Measurements from ENCODE around the gene SFTPD. TPM values are rescaled to one million over a fixed set of nuclear protein-coding genes. Genes with fewer than 3 reads are reported as not detected.

The SFTPD gene
- total and polyA plus RNA-seq, 7 donors: 0.28 to 3.4 (median 1.1) TPM; not detected in 4

DNA sequence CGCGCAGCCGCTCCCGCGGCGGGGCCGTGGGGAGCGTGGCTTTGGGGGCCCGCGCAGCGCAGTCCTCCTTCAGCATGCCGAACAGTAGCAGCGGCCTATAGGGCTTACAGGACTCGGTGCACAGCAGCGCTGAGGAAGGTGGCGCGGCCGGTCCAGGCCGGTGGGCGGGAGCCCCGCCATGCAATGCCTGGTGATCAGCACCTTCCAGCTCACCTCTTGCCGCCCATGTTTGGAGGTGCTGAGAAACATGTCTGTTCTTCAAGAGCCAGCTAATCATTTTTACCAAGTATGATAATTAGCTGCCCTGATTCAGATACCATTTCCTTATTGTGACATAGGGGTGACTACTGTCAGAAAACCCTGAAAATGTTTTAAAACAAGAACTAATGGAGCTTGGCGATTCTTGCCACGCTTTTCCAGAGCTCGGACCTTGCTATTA, 33.5 kb upstream of the SFTPD start:
- WGBS, 2 donors: 8 to 9% methylated on average over 25 of the region's 25 CpGs
- H3K9me3 ChIP-seq: no peaks in the 10 kb centered on the region
- H3K4me3 ChIP-seq: peak overlapping the region in 3 of 4 donors; percentile 48 to 80 (median 71)
- no peak for DNase-seq
- H3K27me3 ChIP-seq: peaks cover 0 to 11% (median 5%) of the 10 kb centered on the region in 3 donors
- H3K27ac ChIP-seq: peak overlapping the region; percentile 22 to 86 (median 80)
- H3K36me3 ChIP-seq: no peaks in the 10 kb centered on the region
- H3K4me1 ChIP-seq: peaks cover 0 to 19% (median 12%) of the 10 kb centered on the region in 4 donors
- intact Hi-C loops (cut with DNase I): no loop called here
- TF ChIP-seq EP300 (IDR thresholded peaks at IDR 0.05) (no peak), POLR2A (IDR thresholded peaks at IDR 0.05) (no peak), CTCF (IDR thresholded peaks at IDR 0.05) (no peak), POLR2AphosphoS5 (IDR thresholded peaks at IDR 0.05) (no peak)

GRCh38 chr10:79981450-79982361, 32.8 kb upstream of the SFTPD start:
- peak; percentile 73 for DNase-seq
- intact Hi-C loops (cut with DNase I): loop anchor here (2.0 kb wide), 1 partner anchor 97 kb away; the partner anchor contains the start of gene TMEM254
- peak overlapping the region; percentile 22 to 86 (median 80) for H3K27ac ChIP-seq
- peaks cover 0 to 19% (median 12%) of the 10 kb centered on the region in 4 donors for H3K4me1 ChIP-seq
- peaks cover 0 to 11% (median 5%) of the 10 kb centered on the region in 3 donors for H3K27me3 ChIP-seq
- peaks cover 0 to 4% (median 0%) of the 10 kb centered on the region in 4 donors for H3K9me3 ChIP-seq
- no peaks in the 10 kb centered on the region for H3K36me3 ChIP-seq
- WGBS, 2 donors: 1% methylated on average over 89 of the region's 89 CpGs
- H3K4me3 ChIP-seq: peak overlapping the region; percentile 45 to 80 (median 60)
- TF ChIP-seq POLR2A (IDR thresholded peaks at IDR 0.05): no peak
- TF ChIP-seq CTCF (IDR thresholded peaks at IDR 0.05): no peak
- no peak for TF ChIP-seq POLR2AphosphoS5 (IDR thresholded peaks at IDR 0.05)
- no peak for TF ChIP-seq EP300 (IDR thresholded peaks at IDR 0.05)

- peak overlapping the region in 1 of 4 donors; percentile 86 for H3K27ac ChIP-seq
- no peak for TF ChIP-seq CTCF (IDR thresholded peaks at IDR 0.05)
- no peak for TF ChIP-seq POLR2AphosphoS5 (IDR thresholded peaks at IDR 0.05)
- TF ChIP-seq EP300 (IDR thresholded peaks at IDR 0.05): no peak
- TF ChIP-seq POLR2A (IDR thresholded peaks at IDR 0.05): no peak
- 93% methylated on average over 3 of the region's 3 CpGs for whole genome bisulfite sequencing, 2 donors
Measured at GRCh38 chr10:79980711-79981110, 31.8 kb upstream of the SFTPD start.

DNA sequence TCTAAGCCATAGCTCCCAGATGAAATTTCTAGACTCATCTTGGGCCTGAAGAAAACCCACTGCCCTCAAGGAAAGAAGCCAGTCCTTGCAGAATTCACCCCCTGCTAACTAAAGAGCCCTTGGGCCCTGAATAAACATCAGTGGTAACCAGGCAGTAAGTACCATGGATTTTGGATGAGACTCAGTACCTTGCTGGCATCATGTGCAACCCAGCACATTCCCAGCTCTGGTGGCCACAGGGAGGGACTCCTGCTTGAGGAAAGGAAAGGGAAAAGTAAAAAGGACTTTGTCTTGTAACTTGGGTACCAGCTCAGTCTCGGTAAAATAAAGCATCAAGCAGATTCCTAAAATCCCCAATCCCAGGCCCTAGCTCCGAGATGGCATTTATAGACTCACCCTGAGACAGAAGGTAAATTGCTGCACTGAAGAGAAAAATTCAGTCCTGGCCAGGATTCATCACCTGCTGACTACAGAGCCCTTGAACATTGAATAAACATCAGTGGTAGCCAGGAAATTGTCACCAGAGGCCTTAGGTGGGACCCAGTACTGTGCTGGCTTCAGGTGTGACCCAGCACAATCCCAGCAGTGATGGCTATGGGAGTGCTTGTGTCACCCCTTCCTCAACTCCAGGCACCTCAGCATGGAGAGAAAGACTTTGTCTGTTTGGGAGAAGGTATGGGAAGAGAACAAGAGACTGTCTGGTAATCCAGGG, 31.2 kb upstream of the SFTPD start:
- TF ChIP-seq POLR2AphosphoS5 (IDR thresholded peaks at IDR 0.05) (no peak), POLR2A (IDR thresholded peaks at IDR 0.05) (no peak), EP300 (IDR thresholded peaks at IDR 0.05) (no peak), CTCF (IDR thresholded peaks at IDR 0.05) (no peak)
- whole genome bisulfite sequencing, 2 donors: 69 to 84% methylated on average over 2 of the region's 2 CpGs
- Histone ChIP-seq H3K4me1 (peaks cover 0 to 19% (median 12%) of the 10 kb centered on the region in 4 donors), H3K27me3 (peaks cover 0 to 11% (median 5%) of the 10 kb centered on the region in 3 donors), H3K4me3 (no peak overlapping the region), H3K9me3 (peaks cover 0 to 5% (median 0%) of the 10 kb centered on the region in 4 donors), H3K36me3 (no peaks in the 10 kb centered on the region), H3K27ac (peak overlapping the region in 1 of 4 donors; percentile 86)
- intact Hi-C loops (cut with DNase I): loop anchor here (2.0 kb wide), 1 partner anchor 99 kb away; the partner anchor contains the start of gene TMEM254
- no peak for DNase-seq

More at GRCh38 chr10:79980711-79981110, 31.8 kb upstream of the SFTPD start:
- intact Hi-C loops (cut with DNase I): loop anchor here (2.0 kb wide), 1 partner anchor 98 kb away; the partner anchor contains the start of gene TMEM254
- H3K9me3 ChIP-seq: peaks cover 0 to 5% (median 0%) of the 10 kb centered on the region in 4 donors
- no peaks in the 10 kb centered on the region for H3K36me3 ChIP-seq
- DNase-seq: no peak
- peaks cover 0 to 11% (median 5%) of the 10 kb centered on the region in 3 donors for H3K27me3 ChIP-seq
- H3K4me3 ChIP-seq: no peak overlapping the region
- peaks cover 0 to 19% (median 12%) of the 10 kb centered on the region in 4 donors for H3K4me1 ChIP-seq
